HG02973 (cell line): Measurements from ENCODE around the gene RPL6.

Experiments used
- ATAC-seq: cut with Tn5 transposase; IDR thresholded peaks from one replicate; pipeline ENCODE4 v1.9.1; 2021; ENCODE audit warnings: moderate library complexity; ENCODE audit not compliant: unreplicated experiment

RPL6 gene

DNA sequence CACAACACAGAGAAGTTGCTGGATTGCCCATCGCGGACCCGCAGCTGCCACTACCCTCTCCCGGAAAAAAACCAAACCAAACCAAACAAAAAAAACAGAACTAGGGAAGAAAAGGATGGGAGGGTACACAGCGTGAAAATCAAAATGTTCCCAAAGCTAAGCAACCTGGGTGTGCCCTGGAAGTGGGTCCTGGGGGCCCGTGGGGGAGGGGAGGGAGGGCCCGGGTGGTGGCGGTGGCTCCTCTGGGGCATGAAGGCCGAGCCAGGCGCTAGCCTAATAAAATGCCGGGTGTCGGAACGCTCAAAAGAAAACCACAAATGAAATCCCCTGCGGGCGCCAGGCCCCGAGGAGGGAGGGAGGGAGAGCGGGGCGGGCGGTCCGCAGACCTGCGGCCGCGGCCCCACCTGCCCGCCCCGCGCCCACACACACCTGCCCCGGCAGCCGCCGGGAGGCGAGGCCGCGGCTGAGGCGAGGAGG is 28.0 kb downstream of the RPL6 start:
- peak; percentile 48 for ATAC-seq

DNA sequence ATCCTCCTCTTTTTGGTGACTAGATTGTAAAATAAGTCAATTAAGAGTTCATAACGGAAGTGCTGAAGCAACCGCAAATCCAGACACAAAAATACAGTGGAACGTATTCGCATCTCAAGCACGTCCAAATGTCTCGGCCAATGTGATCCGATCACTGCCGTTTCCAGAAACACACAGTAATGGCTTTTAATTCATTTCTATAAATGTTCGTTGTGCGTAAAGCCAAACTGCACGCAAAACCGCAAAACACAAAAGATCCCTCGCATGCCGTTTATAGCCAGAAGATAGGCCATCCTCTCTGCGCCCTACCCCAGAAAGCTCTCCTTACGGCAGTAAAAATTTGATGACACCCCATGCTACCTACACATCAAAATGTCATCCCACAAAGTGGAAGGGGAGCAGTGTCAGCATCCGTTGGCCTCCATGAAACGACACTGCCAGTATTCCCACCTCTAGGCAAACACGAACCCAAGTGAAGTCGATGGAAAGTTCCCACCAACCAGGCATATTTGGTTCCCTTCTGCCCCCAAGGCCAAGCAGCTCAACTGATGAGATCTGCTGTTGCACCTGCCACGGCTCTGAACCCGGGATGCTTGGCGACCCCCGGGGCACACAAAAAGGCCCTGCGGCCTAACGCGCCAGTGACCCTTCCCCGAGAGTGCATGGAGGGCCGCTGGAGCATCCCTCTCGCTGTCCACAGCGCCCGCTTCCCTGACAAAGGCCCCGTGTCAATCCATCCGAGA is 28.6 kb downstream of the RPL6 start:
- ATAC-seq, result no peak

DNA sequence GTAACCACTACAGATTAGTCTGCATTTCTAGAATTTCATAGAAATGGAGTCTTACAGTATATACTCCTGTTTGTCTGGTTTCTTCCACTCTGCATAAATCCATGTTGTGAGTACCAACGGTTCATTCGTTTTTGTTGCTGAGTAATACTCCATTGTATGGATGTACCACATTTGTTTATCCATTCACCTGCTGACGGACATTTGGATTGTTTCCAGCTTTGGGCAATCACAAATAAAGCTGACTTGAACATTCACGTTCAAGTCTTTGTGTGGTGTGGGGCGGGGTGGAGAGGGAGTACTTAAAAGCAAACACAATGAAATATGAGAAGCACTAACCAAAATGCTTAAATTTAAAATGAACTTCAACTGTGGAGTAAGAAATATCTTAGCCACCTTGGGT is 34.3 kb downstream of the RPL6 start:
- ATAC-seq, result no peak

DNA sequence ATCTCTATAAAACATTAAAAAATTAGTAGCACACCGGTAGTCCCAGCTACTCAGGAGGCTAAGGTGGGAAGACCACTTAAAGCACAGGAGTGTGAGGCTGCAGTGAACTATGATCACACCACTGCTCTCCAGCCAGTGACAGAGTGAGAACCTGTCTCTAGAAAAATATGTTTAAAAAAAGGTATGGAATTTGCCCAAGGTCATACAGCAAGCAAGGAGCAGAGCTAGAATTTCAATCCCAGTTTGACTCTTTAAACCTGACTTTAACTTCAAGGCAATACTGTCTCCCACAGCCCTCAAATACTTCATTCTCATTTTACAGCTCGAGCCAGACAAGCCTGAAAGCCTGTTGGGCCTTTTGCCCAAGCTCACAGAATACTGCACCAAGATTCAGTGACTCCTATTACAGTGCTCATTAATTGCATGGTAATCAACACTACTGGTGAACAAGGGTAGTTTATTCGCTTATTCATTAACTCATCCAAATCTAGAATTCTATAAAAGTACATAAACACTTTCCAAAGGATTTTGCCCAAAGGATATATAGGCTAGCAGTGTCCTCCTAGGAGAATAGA is 35.2 kb downstream of the RPL6 start:
- ATAC-seq, result no peak

DNA sequence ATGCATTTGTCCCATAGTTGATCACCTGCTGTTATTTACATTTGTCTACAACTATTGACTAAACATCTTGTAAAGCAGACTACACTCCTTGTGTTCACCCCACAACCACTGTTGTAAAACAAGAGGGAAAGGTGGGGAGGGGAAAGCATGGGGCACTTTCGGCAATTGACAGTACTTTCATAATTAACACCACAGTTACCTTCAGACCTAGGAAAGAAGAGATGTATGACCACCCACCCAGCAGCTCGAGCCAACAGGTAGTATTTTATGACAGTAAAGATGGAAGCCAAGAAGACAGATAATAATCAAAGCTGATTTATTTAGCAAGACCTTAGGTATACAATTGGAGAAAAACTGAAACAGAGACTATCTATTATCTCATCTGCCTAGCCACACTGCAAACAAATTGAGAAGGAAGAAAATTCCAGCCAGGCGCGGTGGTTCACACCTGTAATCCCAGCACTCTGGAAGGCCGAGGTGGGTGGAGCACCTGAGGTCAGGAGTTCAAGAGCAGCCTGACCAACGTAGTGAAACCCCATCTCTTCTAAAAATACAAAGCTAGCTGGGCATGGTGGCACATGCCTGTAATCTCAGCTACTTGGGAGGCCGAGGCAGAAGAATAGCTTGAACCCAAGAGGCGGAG is 38.4 kb downstream of the RPL6 start:
- no peak for ATAC-seq

DNA sequence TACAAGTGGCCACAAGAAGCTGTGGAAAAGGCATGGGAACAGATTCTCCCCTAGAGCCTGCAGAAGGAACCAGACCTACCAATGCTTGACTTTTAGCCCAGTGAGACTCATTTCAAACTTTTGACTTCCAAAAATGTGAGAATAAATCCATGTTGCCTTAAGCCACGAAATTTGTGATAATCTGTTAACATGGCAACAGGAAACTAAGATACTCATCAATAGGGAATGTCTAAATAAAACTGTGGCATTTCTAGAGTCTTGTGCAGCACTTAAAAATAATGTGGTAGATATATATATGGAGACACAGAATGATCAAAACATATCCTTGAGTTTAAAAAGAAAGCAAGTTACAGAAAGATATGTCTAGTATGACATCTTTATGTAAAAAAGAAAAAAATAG is 39.2 kb downstream of the RPL6 start:
- no peak for ATAC-seq

DNA sequence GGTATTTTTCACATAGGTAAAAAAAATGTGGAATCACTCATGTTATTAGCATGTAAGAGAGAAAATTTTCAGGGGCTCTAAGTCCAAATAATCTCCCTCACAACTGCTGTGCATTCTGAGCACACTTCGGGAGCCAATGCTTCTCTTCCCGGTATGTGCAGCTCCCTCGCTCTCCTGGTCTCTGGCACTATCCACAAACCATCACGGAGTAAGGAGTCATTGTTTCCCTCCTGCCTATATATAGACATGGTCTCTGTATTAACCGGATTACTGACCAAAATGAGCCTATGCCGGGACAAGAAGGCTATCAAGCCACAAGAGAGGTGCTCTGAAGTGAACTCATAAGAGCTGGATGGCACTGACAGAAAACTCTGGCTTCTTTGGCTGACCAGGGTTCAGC is 40.5 kb downstream of the RPL6 start:
- no peak for ATAC-seq

DNA sequence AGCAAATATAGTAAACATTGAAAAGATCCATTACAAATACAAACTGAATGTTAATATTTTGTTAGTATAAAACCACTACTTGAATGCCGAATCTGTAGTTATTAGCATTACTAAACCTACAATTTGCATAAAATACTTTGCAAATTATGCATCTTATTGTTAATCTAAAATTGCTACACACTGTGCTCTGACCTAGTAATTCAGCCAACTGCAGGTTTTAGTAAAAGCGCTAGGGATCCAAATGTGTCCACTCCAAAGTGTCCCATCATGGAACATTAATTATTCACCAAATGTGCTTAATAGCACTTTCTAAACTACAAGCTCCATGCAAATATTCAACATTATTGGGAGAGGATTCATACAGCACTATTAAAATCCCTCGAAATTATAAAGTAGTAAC is 41.4 kb downstream of the RPL6 start:
- no peak for ATAC-seq

DNA sequence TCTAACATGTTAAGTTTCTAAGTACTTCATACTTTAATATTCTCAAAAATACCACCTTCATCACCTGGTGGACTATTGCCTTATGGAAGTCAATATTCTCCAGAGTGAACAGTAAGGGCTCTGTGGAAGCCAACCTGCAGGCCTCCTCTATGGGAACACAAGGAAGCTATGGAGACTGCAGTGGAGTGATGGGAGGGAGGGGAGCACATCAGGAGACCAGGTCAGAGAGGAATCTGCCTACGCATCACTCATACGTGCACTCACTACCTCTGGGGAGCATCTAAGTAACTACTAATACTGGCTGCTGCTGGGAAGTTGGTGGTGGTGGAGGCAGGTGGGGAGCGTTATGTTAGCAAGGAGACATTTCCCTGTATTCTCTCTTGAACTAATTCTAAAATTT is 47.1 kb downstream of the RPL6 start:
- ATAC-seq, result no peak

DNA sequence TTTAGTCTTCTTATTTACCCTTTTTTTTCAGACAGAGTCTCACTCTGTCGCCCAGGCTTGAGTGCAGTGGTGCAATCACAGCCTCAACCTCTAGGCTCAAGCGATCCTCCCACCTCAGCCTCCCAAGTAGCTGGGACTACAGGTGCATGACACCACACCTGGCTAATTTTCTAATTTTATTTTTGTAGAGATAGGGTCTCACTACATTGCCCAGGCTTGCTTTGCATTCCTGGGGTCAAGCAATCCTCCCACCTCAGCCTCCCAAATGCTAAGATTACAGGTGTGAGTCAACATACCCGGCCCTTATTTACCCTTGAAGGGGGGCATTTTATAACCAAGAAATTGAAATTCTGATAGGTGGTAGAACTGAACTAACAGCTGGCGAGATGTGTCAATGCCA is 48.1 kb downstream of the RPL6 start:
- ATAC-seq, result no peak

DNA sequence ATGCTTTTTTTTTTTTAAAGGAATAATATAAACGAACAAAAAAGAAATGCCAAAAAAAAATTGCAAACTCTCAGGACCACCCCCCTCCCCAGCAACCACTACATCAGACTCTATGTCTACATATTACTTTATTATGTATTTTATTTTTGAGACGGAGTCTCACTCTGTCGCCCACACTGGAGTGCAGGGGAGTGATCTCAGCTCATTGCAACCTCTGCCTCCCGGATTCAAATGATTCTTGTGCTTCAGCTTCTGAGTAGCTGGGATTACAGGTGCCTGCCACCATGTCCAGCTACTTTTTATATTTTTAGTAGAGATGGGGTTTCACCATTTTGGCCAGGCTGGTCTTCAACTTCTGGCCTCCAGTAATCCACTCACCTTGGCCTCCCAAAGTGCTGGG is 50.1 kb downstream of the RPL6 start:
- ATAC-seq, result no peak

DNA sequence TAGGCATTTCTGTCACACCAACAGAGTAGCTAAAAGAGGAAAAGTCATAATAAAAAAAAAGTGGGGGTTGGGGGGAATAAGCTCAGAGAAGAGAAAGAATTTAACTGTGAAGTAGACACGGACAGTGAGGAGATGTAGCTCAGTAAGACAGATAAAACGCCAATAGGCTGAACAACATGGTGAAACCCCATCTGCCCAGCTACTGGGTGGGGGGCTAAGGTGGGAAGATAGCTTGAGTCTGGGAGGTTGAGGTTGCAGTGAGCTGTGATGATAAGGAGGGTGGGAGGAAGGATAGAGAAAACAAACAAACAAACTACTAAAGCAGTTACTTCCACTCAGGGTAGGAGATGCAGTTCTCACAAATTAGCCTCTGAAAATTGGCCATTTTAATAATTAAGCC is 52.2 kb downstream of the RPL6 start:
- ATAC-seq, result no peak
